ENCODE measurements around the gene PSME4.
"Not testable (repeated sequence)": the region's sequence is repeated elsewhere in the genome, so short reads cannot be mapped to it uniquely, and the experiment has no call there.

PSME4 gene

DNA sequence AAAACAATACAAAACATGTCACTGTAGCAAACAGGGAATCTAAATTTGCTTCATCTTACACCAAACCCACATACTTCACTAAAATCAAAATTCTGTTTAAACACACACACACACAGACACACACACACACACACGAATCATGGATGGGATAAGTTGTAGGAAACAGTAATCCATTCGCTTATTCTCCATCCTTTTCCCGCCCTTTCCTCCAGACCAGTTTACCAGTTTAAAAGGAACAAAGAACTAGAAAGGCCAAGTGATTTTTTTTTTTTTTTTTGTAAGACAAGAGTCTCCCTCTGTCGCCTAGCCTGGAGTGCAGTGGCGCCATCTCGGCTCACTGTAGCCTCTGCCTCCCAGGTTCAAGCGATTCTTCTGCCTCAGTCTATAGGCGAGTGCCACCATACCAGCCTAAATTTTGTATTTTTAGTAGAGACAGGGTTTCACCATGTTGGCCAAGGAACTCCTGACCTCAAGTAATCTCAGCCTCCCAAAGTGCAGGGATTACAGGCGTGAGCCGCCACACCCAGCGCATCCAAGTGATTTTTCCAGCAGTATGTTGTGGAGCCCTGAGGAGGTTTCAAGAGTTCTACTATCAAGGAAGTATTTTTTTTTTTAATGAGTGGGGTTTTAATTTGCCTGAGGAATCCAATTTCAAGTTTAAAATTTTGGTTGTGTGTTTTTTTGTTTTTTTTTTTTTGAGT lies 5.7 kb downstream of the PSME4 start:
- in situ Hi-C loops (cut with HindIII; ENCODE audit: low pct_ligation_motif_present, low pct_unique_long_range_greater_than_20kb, low sequenced_read_pairs), result no loop called here
- DNase-seq, result no peak

DNA sequence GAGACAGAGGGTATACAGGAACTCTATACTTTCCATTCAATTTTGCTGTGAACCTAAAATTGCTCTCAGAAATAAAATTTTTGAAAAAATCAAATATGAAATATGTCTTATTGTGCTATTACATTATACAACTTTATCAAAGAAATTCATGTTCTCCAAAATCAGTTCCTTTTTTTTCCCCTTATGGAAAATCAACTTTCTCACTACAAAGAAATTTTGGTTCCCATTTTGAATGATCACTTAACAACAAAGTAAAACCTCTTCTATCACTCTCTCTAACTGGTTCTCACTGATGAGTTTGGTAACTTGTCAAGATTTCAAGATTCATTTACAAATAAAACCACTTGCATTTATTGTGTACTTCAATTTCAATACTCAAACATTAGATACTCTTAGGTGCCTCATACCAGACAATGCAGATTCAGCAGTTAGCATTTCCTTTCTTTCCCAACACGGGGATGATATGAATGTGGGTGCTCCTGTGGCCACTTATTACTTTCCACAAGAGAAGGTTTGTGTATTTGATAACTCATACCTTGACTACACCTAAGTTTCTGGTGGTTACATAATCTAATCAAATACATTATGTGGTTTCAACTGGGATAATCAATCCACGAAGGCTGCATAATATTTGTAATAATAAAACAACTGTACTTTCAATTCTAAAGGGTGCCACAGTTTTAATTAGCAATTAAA lies 6.4 kb downstream of the PSME4 start:
- no peak for DNase-seq
- in situ Hi-C loops (cut with HindIII; ENCODE audit: low pct_ligation_motif_present, low pct_unique_long_range_greater_than_20kb, low sequenced_read_pairs), result no loop called here

DNA sequence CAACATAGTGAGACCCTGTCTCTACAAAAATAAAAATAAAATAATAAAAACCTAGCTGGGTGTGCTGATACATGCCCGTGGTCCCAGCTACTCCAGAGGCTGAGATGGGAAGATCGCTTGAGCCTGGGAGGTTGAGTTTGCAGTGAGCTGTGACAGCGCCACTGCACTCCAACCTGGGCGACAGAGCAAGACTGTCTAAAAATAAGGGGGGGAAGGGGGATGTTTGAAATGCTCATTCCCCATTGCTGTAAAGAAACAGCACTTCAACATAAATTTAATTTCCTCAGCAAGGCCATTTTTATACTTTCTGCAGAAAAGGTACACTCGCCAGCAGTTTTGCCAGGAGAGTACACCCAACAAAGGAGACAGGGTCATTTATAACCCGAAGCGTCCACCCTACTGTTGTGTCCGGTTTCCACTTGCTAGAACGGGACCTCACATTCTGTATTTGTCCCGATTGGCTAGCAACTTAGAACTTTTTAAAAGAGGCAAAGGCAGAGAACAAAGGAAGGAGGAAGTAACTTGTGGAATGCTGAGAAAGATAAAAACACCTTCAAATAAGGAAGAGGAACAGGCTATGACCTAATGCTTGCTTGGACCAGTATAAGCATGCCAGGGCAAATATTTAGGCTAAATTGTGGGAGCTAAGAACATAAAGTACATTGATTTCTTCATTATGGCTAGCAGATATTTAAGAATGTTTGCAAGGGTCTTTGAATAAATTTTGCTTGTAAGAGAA lies 9.1 kb downstream of the PSME4 start:
- in situ Hi-C loops (cut with HindIII; ENCODE audit: low pct_ligation_motif_present, low pct_unique_long_range_greater_than_20kb, low sequenced_read_pairs); DNase-seq: not testable (repeated sequence)

DNA sequence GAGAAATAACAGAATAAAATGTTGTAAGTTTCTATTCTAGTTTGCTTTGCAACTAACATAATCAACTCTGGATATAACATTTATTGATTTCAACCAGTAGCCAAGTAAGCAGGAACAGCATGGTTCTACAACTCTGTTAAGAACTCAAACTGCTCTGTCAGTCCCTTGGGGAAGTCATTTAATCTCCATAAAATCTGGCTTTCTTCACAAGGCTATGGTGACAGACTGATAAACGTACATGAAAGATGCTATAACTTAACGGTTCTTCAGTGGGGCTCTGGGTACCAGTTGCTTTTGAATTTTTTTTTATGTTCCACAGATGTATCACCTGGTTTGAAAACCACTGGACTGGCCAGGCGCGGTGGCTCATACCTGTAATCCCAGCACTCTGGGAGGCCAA lies 10.3 kb downstream of the PSME4 start:
- no peak for DNase-seq
- in situ Hi-C loops (cut with HindIII; ENCODE audit: low pct_ligation_motif_present, low pct_unique_long_range_greater_than_20kb, low sequenced_read_pairs), result no loop called here

DNA sequence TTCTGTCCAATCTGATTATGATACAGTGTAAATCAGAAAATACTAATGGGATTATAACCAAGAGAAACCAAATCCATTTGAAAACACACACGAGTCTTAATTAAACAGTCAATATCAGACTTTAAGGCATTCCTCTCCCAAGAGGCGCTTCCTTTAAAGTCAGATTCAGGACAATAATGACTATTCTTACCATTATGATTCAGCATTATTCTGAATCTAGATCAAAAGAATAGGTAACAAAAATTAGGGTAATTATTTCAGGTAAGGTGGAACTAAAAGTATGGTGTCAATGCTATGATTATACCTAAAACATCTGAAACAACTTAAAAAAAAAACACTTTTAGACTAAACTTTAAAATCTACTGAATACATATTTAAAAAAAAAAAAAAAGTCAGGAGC lies 12.3 kb downstream of the PSME4 start:
- in situ Hi-C loops (cut with HindIII; ENCODE audit: low pct_ligation_motif_present, low pct_unique_long_range_greater_than_20kb, low sequenced_read_pairs), result no loop called here
- DNase-seq, result no peak

DNA sequence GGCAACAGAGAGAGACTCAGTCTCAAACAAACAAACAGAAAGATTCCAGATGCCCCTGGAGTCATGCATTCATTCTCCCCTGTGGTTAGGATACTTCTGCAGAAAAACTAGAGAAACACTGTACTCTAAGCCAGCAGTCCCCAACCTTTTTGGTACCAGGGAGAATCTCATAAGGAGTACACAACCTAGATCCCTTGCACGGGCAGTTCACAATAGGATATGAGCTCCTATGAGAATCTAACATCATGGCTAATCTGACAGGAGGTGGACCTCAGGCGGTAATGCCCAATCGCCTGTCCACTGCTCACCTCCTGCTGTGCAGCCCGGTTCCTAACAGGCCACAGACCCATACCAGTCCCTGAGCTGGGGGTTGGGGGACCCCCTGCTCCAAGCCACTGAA lies 18.3 kb downstream of the PSME4 start:
- DNase-seq, result no peak
- in situ Hi-C loops (cut with HindIII; ENCODE audit: low pct_ligation_motif_present, low pct_unique_long_range_greater_than_20kb, low sequenced_read_pairs), result no loop called here

DNA sequence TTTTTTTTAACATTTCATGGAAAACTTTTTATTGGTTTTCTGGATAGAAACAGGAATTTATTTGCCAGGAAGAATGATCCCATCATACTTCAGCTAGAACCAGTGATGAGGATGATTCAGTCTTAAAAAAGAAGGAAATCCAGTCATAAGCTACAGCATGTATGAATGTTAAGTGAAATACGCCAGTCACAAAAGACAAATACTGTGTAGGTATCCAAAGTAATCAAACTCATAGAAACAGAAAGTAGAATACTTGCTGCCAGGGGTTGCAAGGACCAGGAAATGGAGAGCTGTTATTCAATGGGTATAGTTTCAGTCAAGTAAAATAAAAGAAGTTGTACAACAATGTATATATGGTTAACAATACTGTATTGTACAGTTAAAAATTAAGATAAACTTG lies 21.3 kb downstream of the PSME4 start:
- DNase-seq, result no peak
- in situ Hi-C loops (cut with HindIII; ENCODE audit: low pct_ligation_motif_present, low pct_unique_long_range_greater_than_20kb, low sequenced_read_pairs), result no loop called here

DNA sequence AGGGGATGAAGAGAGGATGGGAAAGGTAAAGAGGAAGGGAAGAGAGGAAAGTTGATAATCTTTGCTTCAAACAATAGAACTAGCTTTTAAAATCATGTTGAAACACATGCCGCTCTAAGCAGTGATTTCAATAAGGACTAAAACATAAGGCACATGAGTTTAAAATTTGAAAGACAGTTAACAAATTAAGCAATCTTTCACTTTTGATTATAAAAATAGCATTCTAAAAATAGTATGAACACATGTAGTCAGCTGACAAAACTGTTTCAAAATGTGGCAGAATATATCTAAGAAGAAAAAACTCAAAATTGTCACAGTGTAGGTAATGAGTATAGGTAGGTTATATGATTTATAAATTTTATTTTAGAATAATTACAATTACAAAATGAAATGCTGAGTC lies 25.3 kb downstream of the PSME4 start:
- in situ Hi-C loops (cut with HindIII; ENCODE audit: low pct_ligation_motif_present, low pct_unique_long_range_greater_than_20kb, low sequenced_read_pairs), result no loop called here
- DNase-seq, result no peak

DNA sequence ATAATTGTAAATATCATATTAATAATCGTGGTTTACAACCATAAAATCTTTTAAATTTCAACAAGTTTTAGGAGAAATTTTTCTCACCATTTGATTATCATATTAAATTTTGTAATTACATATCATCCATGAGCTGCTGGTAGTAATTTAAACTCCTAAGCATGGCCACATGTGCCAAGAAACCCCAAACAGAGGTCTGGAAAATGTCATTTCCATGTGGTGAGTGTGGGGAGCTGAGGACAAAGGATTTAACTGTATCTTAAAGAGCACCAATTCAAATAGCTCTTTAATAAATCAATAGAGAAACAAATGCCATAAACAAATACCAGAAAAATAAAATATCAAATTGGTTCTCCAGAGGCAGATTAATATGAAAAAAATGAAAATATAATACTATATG lies 26.3 kb downstream of the PSME4 start:
- in situ Hi-C loops (cut with HindIII; ENCODE audit: low pct_ligation_motif_present, low pct_unique_long_range_greater_than_20kb, low sequenced_read_pairs), result no loop called here

DNA sequence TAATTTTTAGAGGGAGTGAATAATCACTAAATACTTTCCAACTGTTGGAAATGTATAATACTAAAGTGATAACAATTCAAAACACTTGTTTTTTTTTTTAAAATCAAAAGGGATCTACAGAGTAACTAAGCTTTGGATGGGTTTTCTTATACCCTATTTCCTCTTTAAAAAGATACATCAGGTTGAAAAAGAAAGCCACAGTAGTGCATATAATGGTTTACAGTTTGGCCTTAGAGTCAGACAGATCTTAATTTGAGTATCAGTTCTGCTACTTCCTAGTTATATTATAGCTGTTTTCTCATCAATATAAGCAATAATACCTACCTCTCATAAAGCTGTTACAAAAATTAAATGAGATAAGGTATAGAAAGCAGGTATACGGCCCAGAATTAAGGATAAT lies 28.5 kb downstream of the PSME4 start:
- DNase-seq, result no peak
- in situ Hi-C loops (cut with HindIII; ENCODE audit: low pct_ligation_motif_present, low pct_unique_long_range_greater_than_20kb, low sequenced_read_pairs), result no loop called here

More for the DNA sequence above, 26.3 kb downstream of the PSME4 start:
- DNase-seq, result no peak

DNA sequence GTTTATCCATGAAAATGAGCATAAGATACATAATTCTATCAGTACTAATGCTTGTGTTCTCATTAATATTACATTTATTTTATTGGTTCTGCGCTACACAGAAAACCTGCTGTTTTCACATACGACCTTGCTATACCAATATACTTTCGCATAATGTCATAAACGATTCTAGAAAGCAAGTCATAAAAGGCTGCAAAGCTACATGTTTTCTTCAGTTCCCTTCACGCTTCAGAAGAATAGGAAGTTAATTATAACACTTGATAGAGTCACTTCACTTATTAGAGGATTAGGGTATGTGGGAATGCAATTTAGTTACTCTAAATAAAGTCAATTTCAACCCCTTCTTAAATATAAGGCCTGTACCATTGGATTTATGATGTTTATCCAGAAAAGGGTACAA lies 29.0 kb downstream of the PSME4 start:
- DNase-seq, result no peak
- in situ Hi-C loops (cut with HindIII; ENCODE audit: low pct_ligation_motif_present, low pct_unique_long_range_greater_than_20kb, low sequenced_read_pairs), result no loop called here

DNA sequence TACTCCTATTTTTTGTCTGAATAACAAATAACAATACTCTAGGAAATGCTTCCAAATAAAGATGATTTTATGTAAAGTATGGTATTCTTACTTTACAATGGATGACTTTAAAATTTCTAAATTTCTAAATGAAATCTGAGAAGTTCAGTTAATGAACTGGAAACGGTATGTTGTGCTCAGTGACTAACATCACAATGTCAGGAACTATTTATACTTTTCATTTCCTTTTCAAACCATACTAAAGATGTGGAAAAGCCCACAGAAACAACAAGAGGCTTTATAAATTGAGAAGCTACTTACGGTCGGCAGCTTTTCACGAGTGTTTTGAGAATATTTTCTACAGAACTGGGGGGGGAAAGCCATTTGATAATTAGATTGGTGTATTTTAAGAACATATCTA lies 31.1 kb downstream of the PSME4 start:
- no peak for DNase-seq
- in situ Hi-C loops (cut with HindIII; ENCODE audit: low pct_ligation_motif_present, low pct_unique_long_range_greater_than_20kb, low sequenced_read_pairs), result no loop called here

DNA sequence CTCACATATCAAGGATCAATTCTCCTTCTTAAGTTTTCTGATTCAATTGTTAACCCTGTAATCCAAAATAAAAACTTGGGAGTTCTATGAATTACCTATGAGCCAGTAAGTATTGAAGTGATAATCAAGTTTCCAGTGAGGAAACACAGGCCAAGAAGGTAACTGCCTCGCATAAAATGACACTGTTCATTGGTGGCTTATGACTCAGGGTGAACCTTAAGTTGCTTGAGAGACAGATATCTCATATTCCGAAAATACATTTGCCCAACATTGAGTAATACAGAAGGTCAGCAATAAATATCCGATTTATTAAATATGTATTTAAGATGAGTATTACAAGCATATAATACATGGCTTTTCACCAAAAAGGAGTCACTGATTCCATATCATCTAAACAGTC lies 31.9 kb downstream of the PSME4 start:
- in situ Hi-C loops (cut with HindIII; ENCODE audit: low pct_ligation_motif_present, low pct_unique_long_range_greater_than_20kb, low sequenced_read_pairs), result no loop called here
- DNase-seq, result no peak

DNA sequence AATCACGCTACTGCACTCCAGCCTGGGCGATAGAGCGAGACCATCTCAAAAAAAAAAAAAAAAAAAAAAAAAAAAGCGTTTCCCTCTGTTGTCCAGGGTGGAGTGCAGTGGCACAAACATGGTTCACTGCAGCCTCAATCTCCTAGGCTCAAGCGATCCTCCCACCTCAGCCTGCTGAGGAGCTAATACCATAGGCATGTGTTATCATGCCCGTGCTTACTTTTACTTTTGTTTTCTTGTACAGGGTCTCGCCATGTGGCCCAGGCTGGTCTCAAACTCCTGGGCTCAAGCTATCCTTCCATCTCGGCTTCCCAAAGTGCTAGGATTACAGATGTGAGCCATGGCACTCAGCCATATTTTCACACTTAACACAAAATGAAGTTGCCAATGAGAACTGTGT lies 37.5 kb downstream of the PSME4 start:
- DNase-seq, result no peak
- in situ Hi-C loops (cut with HindIII; ENCODE audit: low pct_ligation_motif_present, low pct_unique_long_range_greater_than_20kb, low sequenced_read_pairs), result no loop called here

DNA sequence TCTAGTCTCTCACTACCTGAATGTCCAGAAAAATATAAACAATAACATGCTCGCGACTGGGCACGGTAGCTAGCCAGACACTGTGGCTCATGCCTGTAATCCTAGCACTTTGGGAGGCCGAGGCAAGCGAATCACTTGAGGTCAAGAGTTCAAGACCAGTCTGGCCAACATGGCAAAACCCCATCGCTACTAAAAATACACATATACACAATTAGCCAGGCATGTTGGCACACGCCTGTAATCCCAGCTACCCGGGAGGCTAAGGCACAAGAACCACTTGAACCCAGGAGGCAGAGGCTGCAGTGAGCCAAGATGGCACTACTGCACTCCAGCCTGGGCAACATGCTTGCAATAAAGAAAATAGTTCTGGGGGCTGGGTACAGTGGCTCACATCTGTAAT lies 44.5 kb downstream of the PSME4 start:
- DNase-seq; in situ Hi-C loops (cut with HindIII; ENCODE audit: low pct_ligation_motif_present, low pct_unique_long_range_greater_than_20kb, low sequenced_read_pairs): not testable (repeated sequence)

DNA sequence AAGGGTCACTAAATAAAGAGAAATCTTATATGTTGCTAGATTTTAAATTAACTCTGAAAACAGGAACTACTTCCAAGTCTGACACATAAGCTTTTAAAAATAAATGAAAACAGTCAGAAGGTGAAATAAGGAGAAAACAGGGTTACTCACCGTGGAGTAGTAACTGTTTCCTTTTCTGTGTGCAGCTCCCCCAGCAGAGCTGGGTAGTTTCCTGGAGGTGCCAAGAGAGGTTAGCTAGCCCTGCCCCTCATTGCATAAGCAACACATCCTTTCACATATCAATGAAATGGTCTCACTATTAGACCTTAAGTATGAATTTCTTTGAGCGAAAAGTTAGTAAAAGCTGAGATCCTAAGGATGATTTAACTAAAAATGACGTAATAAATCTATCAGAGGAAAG lies 57.1 kb downstream of the PSME4 start:
- in situ Hi-C loops (cut with HindIII; ENCODE audit: low pct_ligation_motif_present, low pct_unique_long_range_greater_than_20kb, low sequenced_read_pairs), result no loop called here
- DNase-seq, result peak; percentile 33

DNA sequence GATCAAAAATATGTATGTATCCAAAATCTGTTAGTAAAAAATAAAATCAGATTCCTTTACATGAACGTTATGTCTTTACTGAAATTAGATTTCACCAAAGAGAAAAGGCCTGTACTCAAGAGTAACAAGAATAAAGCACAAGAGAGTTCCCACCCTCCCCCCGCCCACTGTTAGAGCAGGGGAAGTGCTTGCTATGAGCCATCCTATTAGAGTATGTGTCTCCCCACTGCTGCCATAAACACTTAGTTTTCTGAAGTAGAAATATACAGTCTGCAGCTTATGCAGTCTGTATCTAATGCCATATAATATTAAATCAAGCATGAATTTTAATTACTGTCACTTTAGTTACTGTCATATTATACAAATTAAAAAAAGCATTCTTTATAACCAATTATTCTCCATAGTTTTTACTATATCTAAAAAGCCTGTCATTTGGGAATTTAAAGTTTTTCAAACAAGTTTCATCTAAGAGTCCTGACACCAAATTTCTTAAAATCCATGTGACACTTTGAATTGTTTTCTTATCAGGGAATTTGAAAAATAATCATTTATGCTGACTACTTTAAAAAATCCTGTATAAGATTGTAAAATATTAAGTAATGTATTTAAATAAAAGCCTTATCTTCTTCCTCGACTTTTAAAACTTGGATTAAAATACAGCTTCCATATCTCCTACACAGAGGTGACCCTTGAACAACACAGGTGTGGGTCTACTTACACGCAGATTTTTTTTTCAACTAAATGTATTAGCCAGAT lies 59.2 kb downstream of the PSME4 start:
- DNase-seq, result no peak
- in situ Hi-C loops (cut with HindIII; ENCODE audit: low pct_ligation_motif_present, low pct_unique_long_range_greater_than_20kb, low sequenced_read_pairs), result no loop called here

DNA sequence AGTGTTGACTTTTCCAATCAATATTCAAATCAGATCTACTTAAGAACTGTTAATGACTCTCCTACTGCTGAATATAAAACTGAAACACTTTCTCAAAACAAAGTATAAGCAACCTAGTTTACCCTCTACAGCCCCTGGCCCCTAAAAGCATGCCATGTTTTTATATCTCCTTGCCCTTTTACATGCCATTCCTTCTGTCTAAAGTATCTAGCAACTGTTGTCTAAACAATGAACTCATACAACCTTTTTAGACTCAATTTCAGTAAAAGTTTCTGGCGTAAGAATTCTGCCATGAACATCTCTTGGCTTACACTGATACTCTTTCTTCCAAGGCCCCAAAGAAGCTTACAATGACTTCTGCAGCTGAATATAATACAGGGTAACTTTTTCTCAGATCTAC lies 63.2 kb downstream of the PSME4 start:
- DNase-seq, result no peak
- in situ Hi-C loops (cut with HindIII; ENCODE audit: low pct_ligation_motif_present, low pct_unique_long_range_greater_than_20kb, low sequenced_read_pairs), result no loop called here

DNA sequence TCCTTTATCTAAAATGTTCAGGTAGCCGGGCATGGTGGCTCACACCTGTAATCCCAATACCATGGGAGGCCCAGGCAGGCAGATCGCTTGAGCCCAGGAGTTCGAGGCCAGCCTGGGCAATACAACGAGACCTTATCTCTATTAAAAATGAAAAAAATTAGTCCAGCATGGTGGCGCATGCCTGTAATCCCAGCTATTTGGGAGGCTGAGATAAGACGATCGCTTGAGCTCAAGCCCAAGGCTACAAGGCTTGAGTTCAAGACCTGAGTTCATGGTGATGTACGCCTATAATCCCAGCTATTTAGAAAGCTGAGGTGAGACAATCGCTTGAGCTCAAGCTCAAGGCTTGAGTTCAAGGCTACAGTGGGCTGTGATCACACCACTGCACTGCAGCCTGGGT lies 65.4 kb downstream of the PSME4 start:
- no peak for DNase-seq
- in situ Hi-C loops (cut with HindIII; ENCODE audit: low pct_ligation_motif_present, low pct_unique_long_range_greater_than_20kb, low sequenced_read_pairs), result no loop called here
